ENCODE results near the gene SLC35A5.

SLC35A5 gene

DNA sequence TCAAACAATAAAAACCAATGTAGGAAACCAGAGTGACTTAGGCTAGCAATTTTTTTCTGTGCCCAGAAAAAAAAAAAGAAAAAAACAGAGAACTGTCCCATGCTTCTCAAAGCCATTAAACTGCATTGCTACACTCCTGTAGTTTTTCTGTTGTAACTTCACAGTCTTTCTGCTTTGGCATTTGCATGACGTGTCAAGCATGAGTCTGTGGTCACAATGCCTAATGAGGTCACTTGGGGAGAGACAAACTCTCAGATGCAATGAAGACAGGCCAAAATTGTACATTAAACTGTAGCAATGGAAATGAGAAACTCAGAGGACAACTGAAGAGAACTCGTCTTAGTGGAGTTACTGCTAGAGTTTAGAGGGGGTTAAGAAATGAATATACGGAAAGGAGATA, 48.3 kb downstream of the SLC35A5 start:
- Histone ChIP-seq H2AK5ac (ENCODE audit: low read length) (no peak overlapping the region), H4K91ac (ENCODE audit: low read depth, low read length) (no peak overlapping the region), H3K27me3 (ENCODE audit: insufficient read depth, low read length) (no peaks in the 10 kb centered on the region), H3K4ac (ENCODE audit: low read depth, low read length) (no peak overlapping the region), H3K14ac (ENCODE audit: low read length) (no peak overlapping the region), H3K79me2 (ENCODE audit: control insufficient read depth, insufficient read depth, low read length, poor library complexity) (no peaks in the 10 kb centered on the region), H3K27ac (ENCODE audit: low read depth, low read length) (no peak overlapping the region), H3K23ac (ENCODE audit: low read length) (no peak overlapping the region), H3K9me3 (ENCODE audit: insufficient read depth, low read depth, low read length) (no peaks in the 10 kb centered on the region), H4K8ac (ENCODE audit: low read depth, low read length) (no peak overlapping the region), H3K9ac (ENCODE audit: low read length) (no peak overlapping the region), H2BK12ac (ENCODE audit: low read length) (no peak overlapping the region), H2AFZ (ENCODE audit: insufficient read depth, low read length, poor library complexity) (no peak overlapping the region), H4K12ac (ENCODE audit: low read depth, low read length) (no peak overlapping the region), H2BK120ac (ENCODE audit: insufficient read depth, low read length, poor library complexity) (no peak overlapping the region), H3K18ac (ENCODE audit: low read length) (no peak overlapping the region), H2BK5ac (ENCODE audit: low read depth, low read length, poor library complexity) (no peak overlapping the region), H3K4me1 (ENCODE audit: control insufficient read depth in 1 of 2, insufficient read depth in 2 of 2, low read length in 2 of 2) (no peaks in the 10 kb centered on the region), H3K4me2 (ENCODE audit: low read length) (no peak overlapping the region), H3K4me3 (ENCODE audit: low read depth, low read length) (no peak overlapping the region), H3K36me3 (ENCODE audit: control insufficient read depth in 1 of 2, insufficient read depth in 2 of 2, low read length in 2 of 2) (peaks cover 10 to 26% of the 10 kb centered on the region in 2 experiments), H3K79me1 (ENCODE audit: low read length) (no peaks in the 10 kb centered on the region)
- peak; percentile 35 to 66 for DNase-seq
- 100% methylated on average over 2 of the region's 3 CpGs for WGBS (ENCODE audit: extremely low coverage, insufficient coverage, insufficient read length)

DNA sequence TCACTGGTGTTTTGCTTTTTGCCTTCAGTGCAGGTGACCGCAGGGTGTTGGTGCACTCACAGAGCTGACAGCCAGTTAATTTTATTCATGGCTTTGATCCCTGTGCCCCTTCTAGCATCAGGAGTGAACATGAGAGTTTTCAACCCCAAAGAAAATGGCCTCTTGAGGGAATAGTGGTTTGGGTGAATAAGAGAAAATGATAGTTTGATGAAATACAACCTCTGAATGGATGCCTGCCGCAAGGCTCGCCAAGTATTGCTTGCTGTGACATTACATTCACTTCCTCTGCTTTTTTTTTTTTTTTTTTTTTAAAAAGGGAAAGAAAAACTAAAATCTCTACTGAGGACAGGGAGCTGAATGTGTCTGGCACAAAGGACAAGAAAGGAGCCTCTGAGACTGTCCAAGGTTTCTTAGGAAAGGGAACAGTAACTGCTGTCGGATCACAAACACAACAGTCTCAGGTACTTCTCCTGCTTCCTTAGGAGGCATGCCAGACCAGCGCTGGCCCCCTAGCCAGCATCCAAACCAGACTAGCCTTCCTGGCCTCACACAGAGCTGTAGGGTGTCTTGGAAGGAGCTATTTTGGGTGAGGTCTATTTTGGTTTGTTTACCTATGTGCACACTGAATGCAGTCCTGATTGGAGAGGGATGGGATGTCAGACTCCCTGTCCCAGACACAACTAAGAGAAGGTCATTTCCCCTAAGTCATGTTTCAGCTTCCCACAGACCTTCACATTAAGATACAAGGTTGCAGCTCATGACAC, 50.1 kb downstream of the SLC35A5 start:
- H3K79me1 ChIP-seq (ENCODE audit: low read length) = no peaks in the 10 kb centered on the region
- H2BK12ac ChIP-seq (ENCODE audit: low read length) = no peak overlapping the region
- H3K27ac ChIP-seq (ENCODE audit: low read depth, low read length) = no peak overlapping the region
- H2AFZ ChIP-seq (ENCODE audit: insufficient read depth, low read length, poor library complexity) = no peak overlapping the region
- no peak overlapping the region for H2AK5ac ChIP-seq (ENCODE audit: low read length)
- H3K9me3 ChIP-seq (ENCODE audit: insufficient read depth, low read depth, low read length) = no peaks in the 10 kb centered on the region
- H2BK5ac ChIP-seq (ENCODE audit: low read depth, low read length, poor library complexity) = no peak overlapping the region
- no peak overlapping the region for H3K4me2 ChIP-seq (ENCODE audit: low read length)
- H3K4ac ChIP-seq (ENCODE audit: low read depth, low read length) = no peak overlapping the region
- H3K4me3 ChIP-seq (ENCODE audit: low read depth, low read length) = no peak overlapping the region
- H4K8ac ChIP-seq (ENCODE audit: low read depth, low read length) = no peak overlapping the region
- H3K36me3 ChIP-seq (ENCODE audit: control insufficient read depth in 1 of 2, insufficient read depth in 2 of 2, low read length in 2 of 2) = peaks cover 8 to 30% of the 10 kb centered on the region in 2 experiments
- H3K9ac ChIP-seq (ENCODE audit: low read length) = no peak overlapping the region
- no peaks in the 10 kb centered on the region for H3K4me1 ChIP-seq (ENCODE audit: control insufficient read depth in 1 of 2, insufficient read depth in 2 of 2, low read length in 2 of 2)
- DNase-seq = no peak
- no peak overlapping the region for H4K91ac ChIP-seq (ENCODE audit: low read depth, low read length)
- no peak overlapping the region for H4K12ac ChIP-seq (ENCODE audit: low read depth, low read length)
- no peak overlapping the region for H2BK120ac ChIP-seq (ENCODE audit: insufficient read depth, low read length, poor library complexity)
- H3K27me3 ChIP-seq (ENCODE audit: insufficient read depth, low read length) = no peaks in the 10 kb centered on the region
- no peak overlapping the region for H3K14ac ChIP-seq (ENCODE audit: low read length)
- H3K18ac ChIP-seq (ENCODE audit: low read length) = no peak overlapping the region
- no peak overlapping the region for H3K23ac ChIP-seq (ENCODE audit: low read length)
- WGBS (ENCODE audit: extremely low coverage, insufficient coverage, insufficient read length) = no CpG with 5 or more reads among the region's 5 CpGs
- H3K79me2 ChIP-seq (ENCODE audit: control insufficient read depth, insufficient read depth, low read length, poor library complexity) = no peaks in the 10 kb centered on the region

DNA sequence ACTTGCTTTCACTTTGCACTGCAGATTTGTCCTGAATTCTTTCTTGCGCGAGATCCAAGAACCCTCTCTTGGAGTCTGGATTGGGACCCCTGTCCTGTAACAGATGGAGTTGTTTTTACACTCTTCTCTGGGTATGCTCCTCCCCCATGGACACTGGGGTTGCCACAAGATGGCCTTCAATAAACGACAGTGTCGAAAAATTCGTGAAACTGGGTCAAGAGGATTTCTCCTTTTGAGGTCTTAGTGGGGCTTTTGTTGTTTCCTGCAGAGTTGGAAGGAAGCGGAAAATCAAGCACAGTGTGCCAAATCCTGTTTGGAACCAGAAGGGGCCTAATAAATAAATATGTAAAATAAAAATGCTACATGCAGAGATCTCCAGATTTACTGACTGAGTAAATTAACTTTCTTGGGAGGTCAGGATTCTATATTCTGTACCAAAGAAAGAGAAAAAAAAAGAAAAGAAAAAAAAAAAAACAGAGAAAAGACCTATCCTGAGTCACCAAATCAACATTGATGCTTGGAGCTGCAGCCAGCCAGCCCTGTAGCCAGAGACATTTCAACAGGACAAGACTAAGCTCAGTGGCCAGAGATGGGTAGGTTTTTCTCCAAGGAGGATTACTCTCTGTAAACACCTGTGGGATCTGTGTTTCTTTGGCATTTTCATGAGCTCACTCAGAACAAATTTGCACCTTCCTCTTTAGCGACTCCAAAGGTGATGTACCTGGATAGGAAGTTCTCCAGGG, 54.3 kb downstream of the SLC35A5 start:
- H3K9me3 ChIP-seq (ENCODE audit: insufficient read depth, low read depth, low read length) = no peaks in the 10 kb centered on the region
- WGBS (ENCODE audit: extremely low coverage, insufficient coverage, insufficient read length) = no CpG with 5 or more reads among the region's 7 CpGs
- H3K9ac ChIP-seq (ENCODE audit: low read length) = no peak overlapping the region
- no peak overlapping the region for H2BK12ac ChIP-seq (ENCODE audit: low read length)
- peaks cover 3 to 35% of the 10 kb centered on the region in 2 experiments for H3K36me3 ChIP-seq (ENCODE audit: control insufficient read depth in 1 of 2, insufficient read depth in 2 of 2, low read length in 2 of 2)
- no peak for DNase-seq
- H2BK120ac ChIP-seq (ENCODE audit: insufficient read depth, low read length, poor library complexity) = no peak overlapping the region
- H4K91ac ChIP-seq (ENCODE audit: low read depth, low read length) = no peak overlapping the region
- no peak overlapping the region for H3K27ac ChIP-seq (ENCODE audit: low read depth, low read length)
- no peaks in the 10 kb centered on the region for H3K4me1 ChIP-seq (ENCODE audit: control insufficient read depth in 1 of 2, insufficient read depth in 2 of 2, low read length in 2 of 2)
- no peak overlapping the region for H3K18ac ChIP-seq (ENCODE audit: low read length)
- no peak overlapping the region for H4K12ac ChIP-seq (ENCODE audit: low read depth, low read length)
- no peak overlapping the region for H3K23ac ChIP-seq (ENCODE audit: low read length)
- H3K4me2 ChIP-seq (ENCODE audit: low read length) = no peak overlapping the region
- no peak overlapping the region for H2AFZ ChIP-seq (ENCODE audit: insufficient read depth, low read length, poor library complexity)
- no peak overlapping the region for H4K8ac ChIP-seq (ENCODE audit: low read depth, low read length)
- no peaks in the 10 kb centered on the region for H3K79me2 ChIP-seq (ENCODE audit: control insufficient read depth, insufficient read depth, low read length, poor library complexity)
- no peak overlapping the region for H2AK5ac ChIP-seq (ENCODE audit: low read length)
- H3K4me3 ChIP-seq (ENCODE audit: low read depth, low read length) = no peak overlapping the region
- no peak overlapping the region for H2BK5ac ChIP-seq (ENCODE audit: low read depth, low read length, poor library complexity)
- H3K27me3 ChIP-seq (ENCODE audit: insufficient read depth, low read length) = no peaks in the 10 kb centered on the region
- no peak overlapping the region for H3K14ac ChIP-seq (ENCODE audit: low read length)
- no peak overlapping the region for H3K4ac ChIP-seq (ENCODE audit: low read depth, low read length)
- no peaks in the 10 kb centered on the region for H3K79me1 ChIP-seq (ENCODE audit: low read length)

DNA sequence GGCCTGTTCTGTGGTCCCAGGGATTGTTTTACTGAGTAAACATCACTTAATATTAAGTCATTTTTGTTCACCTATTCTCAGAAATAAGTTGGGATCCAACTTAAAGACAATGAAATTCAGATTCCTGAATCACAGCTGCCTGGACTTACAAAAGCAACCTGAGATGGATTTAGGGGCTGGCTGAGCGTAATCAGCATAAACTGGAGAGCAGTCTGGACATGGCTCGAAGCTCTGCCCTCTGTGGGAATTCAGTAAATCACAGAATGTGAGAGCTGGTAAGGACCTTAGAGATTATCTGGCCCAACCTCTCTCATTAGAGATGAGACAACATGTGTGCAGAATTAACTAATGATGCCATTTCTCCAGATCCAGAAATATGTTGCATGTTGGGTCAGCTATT, 55.4 kb downstream of the SLC35A5 start:
- H3K4me1 ChIP-seq (ENCODE audit: control insufficient read depth in 1 of 2, insufficient read depth in 2 of 2, low read length in 2 of 2) = no peaks in the 10 kb centered on the region
- no peak overlapping the region for H4K91ac ChIP-seq (ENCODE audit: low read depth, low read length)
- H3K4ac ChIP-seq (ENCODE audit: low read depth, low read length) = no peak overlapping the region
- H3K36me3 ChIP-seq (ENCODE audit: control insufficient read depth in 1 of 2, insufficient read depth in 2 of 2, low read length in 2 of 2) = peaks cover 2 to 31% of the 10 kb centered on the region in 2 experiments
- H2AFZ ChIP-seq (ENCODE audit: insufficient read depth, low read length, poor library complexity) = no peak overlapping the region
- no peaks in the 10 kb centered on the region for H3K79me2 ChIP-seq (ENCODE audit: control insufficient read depth, insufficient read depth, low read length, poor library complexity)
- H3K27me3 ChIP-seq (ENCODE audit: insufficient read depth, low read length) = no peaks in the 10 kb centered on the region
- H3K14ac ChIP-seq (ENCODE audit: low read length) = no peak overlapping the region
- no peak for DNase-seq
- no peak overlapping the region for H3K23ac ChIP-seq (ENCODE audit: low read length)
- H3K79me1 ChIP-seq (ENCODE audit: low read length) = no peaks in the 10 kb centered on the region
- H4K12ac ChIP-seq (ENCODE audit: low read depth, low read length) = no peak overlapping the region
- no peak overlapping the region for H2BK120ac ChIP-seq (ENCODE audit: insufficient read depth, low read length, poor library complexity)
- H2BK12ac ChIP-seq (ENCODE audit: low read length) = no peak overlapping the region
- no peak overlapping the region for H2BK5ac ChIP-seq (ENCODE audit: low read depth, low read length, poor library complexity)
- H3K4me3 ChIP-seq (ENCODE audit: low read depth, low read length) = no peak overlapping the region
- no CpG with 5 or more reads among the region's 2 CpGs for WGBS (ENCODE audit: extremely low coverage, insufficient coverage, insufficient read length)
- no peak overlapping the region for H3K27ac ChIP-seq (ENCODE audit: low read depth, low read length)
- H3K4me2 ChIP-seq (ENCODE audit: low read length) = no peak overlapping the region
- H4K8ac ChIP-seq (ENCODE audit: low read depth, low read length) = no peak overlapping the region
- no peak overlapping the region for H3K9ac ChIP-seq (ENCODE audit: low read length)
- H3K9me3 ChIP-seq (ENCODE audit: insufficient read depth, low read depth, low read length) = no peaks in the 10 kb centered on the region
- no peak overlapping the region for H3K18ac ChIP-seq (ENCODE audit: low read length)
- H2AK5ac ChIP-seq (ENCODE audit: low read length) = no peak overlapping the region

All from trophoblast cell (in vitro differentiated cells and primary cell).